T47D (cell line): ENCODE results near the gene CCDC9B.

Source experiments
- DNase-seq, 2 experiments: peaks; one replicate each; pipeline versions ENCODE4 v3.0.0 to v3.0.0-alpha.2; 2011 to 2012; ENCODE audit warnings: low read depth in 1 of 2, low spot score in 1 of 2
- JUND ChIP-seq: IDR thresholded peaks from 2 replicates; pipeline ENCODE4 v1.6.1; 2012; ENCODE audit warnings: low read depth
- in situ Hi-C: cut with HindIII; loops from 2 replicates; pipeline ENCODE4 v1.10.0; 2016; ENCODE audit warnings: low sequenced_read_pairs, low pct_unique_long_range_greater_than_20kb

CCDC9B gene

GRCh38 chr15:40293006-40293405 is 47.7 kb downstream of the CCDC9B start:
- no peak for DNase-seq
- TF ChIP-seq JUND: no peak
- in situ Hi-C loops: no loop called here

GRCh38 chr15:40292246-40292645 is 48.5 kb downstream of the CCDC9B start:
- DNase-seq: no peak

DNA sequence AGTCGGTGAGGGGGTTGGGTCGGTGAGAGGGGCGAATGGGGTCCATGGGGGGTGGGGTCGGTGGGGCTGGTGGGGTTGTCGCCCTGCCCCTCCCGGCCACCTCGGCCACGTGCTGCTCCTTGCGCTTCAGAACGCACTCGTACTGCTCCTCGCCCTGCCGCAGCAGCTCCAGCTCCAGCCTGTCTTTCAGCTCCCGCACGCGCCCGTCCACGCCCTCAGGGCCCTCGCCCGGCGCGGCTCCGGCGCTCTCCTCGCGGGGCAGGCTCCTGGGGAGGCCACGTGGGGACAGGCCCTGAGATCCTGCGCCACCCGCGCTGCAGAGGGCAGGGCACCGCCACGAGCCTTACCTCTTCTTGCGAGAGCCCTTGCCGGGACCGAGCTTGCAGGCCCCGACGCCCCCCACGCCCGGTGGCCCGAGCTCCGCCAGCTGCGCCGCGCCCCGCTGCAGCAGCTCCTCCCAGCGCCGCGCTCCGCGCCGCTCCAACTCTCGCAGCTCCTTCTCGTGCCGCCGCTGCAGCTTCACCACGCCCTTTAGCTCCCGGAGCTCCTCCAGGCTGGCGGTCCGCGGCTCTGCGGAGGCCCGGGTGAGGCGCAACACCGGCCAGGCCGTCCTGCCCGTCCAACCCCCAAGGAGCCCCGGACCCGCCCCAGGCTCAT is 49.7 kb downstream of the CCDC9B start:
- no peak for TF ChIP-seq JUND
- peak; percentile 69 to 73 for DNase-seq
- in situ Hi-C loops: no loop called here

More at GRCh38 chr15:40292246-40292645, 48.5 kb downstream of the CCDC9B start:
- in situ Hi-C loops: no loop called here
- TF ChIP-seq JUND: no peak

DNA sequence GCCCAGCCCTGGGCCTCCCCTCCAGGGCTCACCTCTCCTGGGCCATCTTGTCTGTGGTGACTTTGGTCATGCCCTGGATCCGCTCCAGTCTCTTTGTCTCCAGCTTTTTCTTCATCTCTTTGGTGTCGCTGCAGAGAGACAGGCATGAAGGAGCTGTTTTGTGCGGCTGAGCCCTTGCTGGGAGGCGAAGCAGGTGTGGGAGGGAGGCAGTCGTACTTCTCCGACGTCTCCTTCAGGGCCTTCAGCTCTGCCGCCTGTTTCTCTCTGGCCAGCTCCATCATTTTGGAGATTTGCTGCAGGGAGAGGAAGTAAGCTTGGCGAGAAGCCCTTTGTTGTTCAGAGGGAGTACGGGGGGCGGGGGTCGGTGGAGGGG is 50.2 kb downstream of the CCDC9B start:
- TF ChIP-seq JUND: no peak
- in situ Hi-C loops: no loop called here
- DNase-seq: no peak

DNA sequence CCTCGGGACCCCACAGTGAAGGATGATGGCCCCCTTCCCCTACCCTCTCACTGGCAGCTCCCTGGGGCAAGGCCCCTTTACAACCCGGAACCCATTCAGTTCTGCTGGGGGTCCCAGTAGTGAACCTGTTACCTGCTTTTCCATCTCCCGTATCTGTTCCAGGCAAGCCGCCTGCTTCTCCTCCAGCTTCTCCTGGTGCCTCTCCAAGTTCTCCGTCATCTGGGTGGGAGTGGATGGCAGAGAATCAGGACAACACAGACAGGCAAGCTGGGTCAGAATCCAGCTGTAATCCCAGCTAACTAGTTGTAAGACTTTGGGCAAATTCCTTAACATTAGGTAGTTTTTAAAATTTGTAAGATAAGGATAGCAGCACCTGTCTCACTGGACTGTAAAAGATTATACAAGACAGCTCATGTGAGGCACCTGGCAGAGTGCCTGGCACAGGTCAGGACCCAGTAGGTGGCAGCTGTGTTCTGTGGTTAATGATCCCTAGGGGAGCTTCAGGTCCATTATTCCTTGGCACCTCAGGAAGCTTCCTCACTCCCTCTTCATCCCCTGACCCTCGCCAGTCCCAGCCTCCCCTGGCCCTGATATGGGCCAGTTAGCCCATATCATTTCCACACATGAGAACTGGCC is 51.5 kb downstream of the CCDC9B start:
- in situ Hi-C loops: no loop called here
- peak in 1 of 2 experiments; percentile 49 for DNase-seq
- TF ChIP-seq JUND: no peak

- DNase-seq: no peak
- in situ Hi-C loops: no loop called here
- no peak for TF ChIP-seq JUND
Measured at GRCh38 chr15:40287968-40288367, 52.8 kb downstream of the CCDC9B start.

DNA sequence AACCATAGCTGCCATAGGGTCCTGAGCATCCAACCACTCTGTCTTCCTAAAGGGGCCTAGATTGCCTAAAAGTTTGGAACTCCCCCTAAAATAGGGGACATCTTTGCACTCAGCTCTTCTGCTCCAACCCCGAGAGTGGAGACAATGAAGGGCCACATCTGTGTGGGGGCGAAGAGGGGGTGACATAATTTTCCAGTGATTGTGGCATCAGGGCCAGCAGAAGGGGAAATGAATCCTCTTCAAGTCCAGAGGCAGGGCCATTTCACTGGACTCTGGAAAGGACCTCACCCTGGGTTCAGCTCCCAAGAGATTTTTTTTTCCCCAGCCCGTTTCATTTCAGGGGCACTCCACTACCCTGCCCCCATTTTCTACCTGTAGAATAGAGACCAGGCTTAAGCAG is 53.2 kb downstream of the CCDC9B start:
- in situ Hi-C loops: no loop called here

DNA sequence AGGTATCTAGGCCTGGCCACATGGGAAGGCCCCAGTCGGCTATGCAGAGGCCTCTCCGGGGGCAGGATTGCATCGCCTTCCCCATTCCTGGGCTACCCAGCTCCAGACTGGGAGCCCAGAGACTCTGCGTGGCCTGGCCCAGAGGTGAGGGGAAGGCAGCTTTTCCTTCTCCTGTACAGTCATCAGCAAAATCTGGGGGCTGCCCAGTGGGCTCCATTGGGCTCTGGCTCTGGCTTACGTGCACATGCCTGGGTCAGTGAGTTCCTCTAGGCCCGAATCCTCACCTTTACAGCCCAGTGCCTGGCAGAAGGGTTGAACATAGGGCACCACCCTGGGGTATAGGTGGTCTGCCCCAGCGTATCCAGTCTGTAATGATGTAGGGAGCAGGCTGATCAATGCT is 53.9 kb downstream of the CCDC9B start:
- in situ Hi-C loops: no loop called here
- DNase-seq: no peak

More for the DNA sequence above, 53.2 kb downstream of the CCDC9B start:
- TF ChIP-seq JUND: no peak
- no peak for DNase-seq

DNA sequence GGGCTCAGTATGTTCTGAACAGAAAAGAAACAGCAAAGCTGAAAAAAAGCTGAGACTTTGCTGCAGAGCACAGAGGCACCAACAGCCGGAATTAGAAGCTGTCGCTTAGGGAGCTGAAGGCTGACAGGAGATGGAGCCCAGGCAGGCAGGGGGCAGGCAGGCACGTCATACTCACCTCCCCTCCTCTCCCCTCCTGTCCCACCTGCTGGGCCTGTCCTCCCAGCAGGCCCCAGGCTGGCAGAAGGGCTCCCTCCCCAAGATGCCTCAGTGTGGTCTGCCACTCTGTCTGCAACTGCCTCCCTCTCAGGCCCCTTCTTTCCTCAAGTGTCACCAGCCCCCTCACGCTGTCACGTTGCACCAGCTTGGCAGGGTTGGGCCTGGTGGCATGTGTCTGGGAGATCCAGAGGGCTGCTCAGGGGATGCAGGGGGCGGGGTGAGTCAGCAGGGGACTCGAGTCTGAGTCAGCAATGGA is 54.6 kb downstream of the CCDC9B start:
- in situ Hi-C loops: no loop called here
- DNase-seq: no peak
- TF ChIP-seq JUND: no peak

More for the DNA sequence above, 53.9 kb downstream of the CCDC9B start:
- TF ChIP-seq JUND: no peak

DNA sequence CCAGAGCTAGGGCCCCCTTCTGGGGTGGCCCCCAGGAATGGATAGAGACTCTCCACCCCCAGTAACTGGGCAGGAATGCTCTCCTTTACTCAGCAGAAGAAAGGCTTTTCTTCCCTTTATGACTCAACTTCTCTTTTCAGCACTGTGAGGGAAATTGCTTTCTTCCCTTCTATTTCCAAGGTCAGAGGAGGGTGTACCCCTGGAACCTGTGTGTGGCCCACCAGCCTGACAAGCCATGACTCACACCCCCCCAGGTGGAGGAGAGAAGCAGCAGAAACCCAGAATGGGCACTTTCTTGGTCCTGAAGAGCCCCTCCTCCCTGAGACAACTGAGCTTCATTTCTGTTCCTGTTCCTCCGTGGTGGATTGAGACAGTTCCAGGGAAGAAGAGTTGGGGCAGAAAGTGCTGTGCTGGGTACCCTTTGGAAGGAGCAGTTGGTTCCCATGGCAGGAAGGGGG is 55.2 kb downstream of the CCDC9B start:
- no peak for DNase-seq
- no peak for TF ChIP-seq JUND
- in situ Hi-C loops: no loop called here

GRCh38 chr15:40285151-40285550 is 55.6 kb downstream of the CCDC9B start:
- DNase-seq: peak in 1 of 2 experiments; percentile 49

DNA sequence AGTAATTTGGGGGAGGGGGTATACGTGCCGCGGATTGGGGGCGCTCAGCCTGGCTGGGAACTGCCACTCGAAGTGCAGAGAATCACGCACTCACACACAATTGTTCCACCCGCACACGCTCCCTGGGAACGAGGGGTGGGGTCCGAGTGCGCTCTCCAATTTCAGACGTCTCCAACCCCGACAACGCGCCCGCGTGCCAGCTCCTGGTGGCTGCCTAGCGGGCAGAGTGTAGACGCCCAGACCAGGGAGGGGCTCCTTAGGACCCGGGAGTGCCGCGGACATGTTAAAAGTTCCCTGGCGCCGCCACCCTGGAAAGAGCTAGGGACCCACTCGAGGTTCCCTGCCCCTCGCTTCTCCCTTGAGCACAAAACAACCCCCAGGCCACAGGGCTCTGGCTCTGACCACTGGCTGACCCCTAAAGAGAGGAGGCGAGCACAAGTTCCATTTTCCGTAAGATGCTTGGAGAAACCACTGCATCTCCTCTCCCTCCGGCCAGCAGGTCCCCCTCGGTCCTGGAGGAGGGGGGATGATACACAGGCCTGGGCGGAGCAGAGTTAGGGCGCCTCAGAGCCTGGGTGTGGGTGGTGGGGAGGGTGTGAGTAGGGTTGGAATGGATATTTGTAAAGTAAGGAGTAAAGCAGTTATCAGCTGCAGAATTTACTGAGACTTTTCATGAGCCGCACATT is 57.0 kb downstream of the CCDC9B start:
- in situ Hi-C loops: no loop called here
- no peak for DNase-seq
- no peak for TF ChIP-seq JUND

More at GRCh38 chr15:40285151-40285550, 55.6 kb downstream of the CCDC9B start:
- no peak for TF ChIP-seq JUND
- in situ Hi-C loops: no loop called here
